ENCODE measurements around the gene SIL1.

The SIL1 gene

GRCh38 chr5:138927544-138927943, 270.6 kb downstream of the SIL1 start:
- H3K4me3 ChIP-seq (ENCODE audit: low read length), result no peak overlapping the region
- no peaks in the 10 kb centered on the region for H3F3A ChIP-seq (ENCODE audit: control insufficient read depth, insufficient read depth)
- no peaks in the 10 kb centered on the region for H3K27me3 ChIP-seq (ENCODE audit: control insufficient read depth, low read length)
- TF ChIP-seq CTCF (IDR thresholded peaks at IDR 0.05; ENCODE audit: low read depth, low read length, poor library complexity, severe bottlenecking) (no peak), EZH2phosphoT487 (IDR thresholded peaks at IDR 0.05; ENCODE audit: borderline replicate concordance, low read length) (no peak)
- H3K36me3 ChIP-seq (ENCODE audit: control insufficient read depth, low read length), result peaks cover 13% of the 10 kb centered on the region
- no peak overlapping the region for H3K4me2 ChIP-seq (ENCODE audit: low read length)
- H3K27ac ChIP-seq (ENCODE audit: low read depth, low read length), result no peak overlapping the region
- no peaks in the 10 kb centered on the region for H4K20me1 ChIP-seq (ENCODE audit: control insufficient read depth, insufficient read depth, low read depth, low read length)
- H3K9me3 ChIP-seq (ENCODE audit: control insufficient read depth, insufficient read depth, low read length), result no peaks in the 10 kb centered on the region
- no peaks in the 10 kb centered on the region for H3K9me2 ChIP-seq (replicated peaks; ENCODE audit: control insufficient read depth, low read length)
- H3K79me2 ChIP-seq (ENCODE audit: control insufficient read depth, low read length), result no peaks in the 10 kb centered on the region
- H3K4me1 ChIP-seq (ENCODE audit: control insufficient read depth, low read length), result no peaks in the 10 kb centered on the region

GRCh38 chr5:138926688-138927448, 271.3 kb downstream of the SIL1 start:
- no peak for TF ChIP-seq CTCF (IDR thresholded peaks at IDR 0.05; ENCODE audit: low read depth, low read length, poor library complexity, severe bottlenecking)
- TF ChIP-seq EZH2phosphoT487 (IDR thresholded peaks at IDR 0.05; ENCODE audit: borderline replicate concordance, low read length), result no peak
- H4K20me1 ChIP-seq (ENCODE audit: control insufficient read depth, insufficient read depth, low read depth, low read length), result no peaks in the 10 kb centered on the region
- H3K4me2 ChIP-seq (ENCODE audit: low read length), result no peak overlapping the region
- no peaks in the 10 kb centered on the region for H3K9me3 ChIP-seq (ENCODE audit: control insufficient read depth, insufficient read depth, low read length)
- peaks cover 13% of the 10 kb centered on the region for H3K36me3 ChIP-seq (ENCODE audit: control insufficient read depth, low read length)
- no peaks in the 10 kb centered on the region for H3K4me1 ChIP-seq (ENCODE audit: control insufficient read depth, low read length)
- H3F3A ChIP-seq (ENCODE audit: control insufficient read depth, insufficient read depth), result no peaks in the 10 kb centered on the region
- no peak overlapping the region for H3K4me3 ChIP-seq (ENCODE audit: low read length)
- H3K79me2 ChIP-seq (ENCODE audit: control insufficient read depth, low read length), result no peaks in the 10 kb centered on the region
- no peaks in the 10 kb centered on the region for H3K27me3 ChIP-seq (ENCODE audit: control insufficient read depth, low read length)
- H3K9me2 ChIP-seq (replicated peaks; ENCODE audit: control insufficient read depth, low read length), result no peaks in the 10 kb centered on the region
- no peak overlapping the region for H3K27ac ChIP-seq (ENCODE audit: low read depth, low read length)

GRCh38 chr5:138926257-138926656, 271.9 kb downstream of the SIL1 start:
- Histone ChIP-seq H3K27me3 (ENCODE audit: control insufficient read depth, low read length) (no peaks in the 10 kb centered on the region), H3K27ac (ENCODE audit: low read depth, low read length) (no peak overlapping the region), H3K36me3 (ENCODE audit: control insufficient read depth, low read length) (peaks cover 10% of the 10 kb centered on the region), H3K4me1 (ENCODE audit: control insufficient read depth, low read length) (no peaks in the 10 kb centered on the region), H3K9me3 (ENCODE audit: control insufficient read depth, insufficient read depth, low read length) (no peaks in the 10 kb centered on the region), H3K4me2 (ENCODE audit: low read length) (no peak overlapping the region), H3K79me2 (ENCODE audit: control insufficient read depth, low read length) (no peaks in the 10 kb centered on the region), H3K9me2 (replicated peaks; ENCODE audit: control insufficient read depth, low read length) (no peaks in the 10 kb centered on the region), H3K4me3 (ENCODE audit: low read length) (no peak overlapping the region), H3F3A (ENCODE audit: control insufficient read depth, insufficient read depth) (no peaks in the 10 kb centered on the region), H4K20me1 (ENCODE audit: control insufficient read depth, insufficient read depth, low read depth, low read length) (no peaks in the 10 kb centered on the region)
- no peak for TF ChIP-seq EZH2phosphoT487 (IDR thresholded peaks at IDR 0.05; ENCODE audit: borderline replicate concordance, low read length)
- TF ChIP-seq CTCF (IDR thresholded peaks at IDR 0.05; ENCODE audit: low read depth, low read length, poor library complexity, severe bottlenecking), result no peak
